GM12892 (cell line): ENCODE data around the gene BSND.

Experiments used
- DNase-seq: peaks from one replicate; pipeline ENCODE4 v3.0.0; 2011; ENCODE audit not compliant: insufficient read length
- FAIRE-seq: peaks from 2 replicates; lab custom pipeline; 2011; peaks lifted over from hg19 to GRCh38; lab: Jason Lieb, UNC
- POLR2A ChIP-seq: IDR thresholded peaks from 2 replicates; pipeline ENCODE4 v1.6.1; 2011; ENCODE audit warnings: low read depth, low read length, control low read depth
- POLR2AphosphoS5 ChIP-seq: IDR thresholded peaks from 2 replicates; pipeline ENCODE4 v1.6.1; 2011; ENCODE audit warnings: low read depth, low read length, control low read depth
- TAF1 ChIP-seq: IDR thresholded peaks from 2 replicates; pipeline ENCODE4 v1.6.1; 2011; ENCODE audit warnings: low read depth, mild to moderate bottlenecking, control low read depth, low read length, borderline replicate concordance

The BSND gene

DNA sequence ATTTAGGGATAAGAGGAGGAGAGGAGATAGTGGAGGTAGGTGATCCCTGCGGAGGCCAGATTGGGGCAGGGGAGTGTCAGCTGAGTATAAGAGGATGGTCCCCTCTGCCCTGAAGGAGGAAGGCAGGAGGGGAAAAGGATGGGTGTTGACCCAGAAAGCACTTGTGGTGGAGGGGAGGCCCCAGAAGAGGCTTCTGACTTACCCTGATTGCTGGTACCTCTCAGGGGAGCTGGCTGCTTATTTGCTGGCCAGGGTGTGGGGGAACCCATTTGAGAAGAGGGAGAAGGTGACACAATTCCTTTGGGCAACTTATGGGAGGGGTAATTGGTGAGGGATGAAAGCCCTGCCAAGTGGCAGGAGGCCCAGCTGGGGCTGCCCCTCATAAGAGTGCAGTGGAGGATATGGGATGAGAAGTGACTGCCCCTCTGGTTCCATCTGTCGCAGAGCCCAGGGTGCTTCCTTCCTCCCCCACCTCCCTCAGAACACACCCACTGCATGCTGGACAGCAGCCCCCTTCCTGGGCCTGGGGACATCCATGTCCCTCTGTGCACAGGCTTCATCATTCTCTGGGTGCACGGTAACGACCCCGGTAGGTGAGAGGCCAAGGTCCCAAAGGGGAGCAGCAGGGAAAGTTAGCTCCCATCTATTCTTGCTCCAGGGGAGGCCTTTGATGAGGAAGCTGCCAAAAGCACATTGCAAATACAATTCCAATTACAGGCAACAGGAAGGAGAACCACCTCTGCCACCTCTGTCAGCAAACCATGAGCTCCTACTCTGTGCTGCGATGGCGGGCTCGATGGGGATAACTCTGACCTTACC, 39.2 kb downstream of the BSND start:
- TF ChIP-seq POLR2A = no peak
- TF ChIP-seq TAF1 = no peak
- no peak for TF ChIP-seq POLR2AphosphoS5
- FAIRE-seq (no peak), DNase-seq (no peak)

DNA sequence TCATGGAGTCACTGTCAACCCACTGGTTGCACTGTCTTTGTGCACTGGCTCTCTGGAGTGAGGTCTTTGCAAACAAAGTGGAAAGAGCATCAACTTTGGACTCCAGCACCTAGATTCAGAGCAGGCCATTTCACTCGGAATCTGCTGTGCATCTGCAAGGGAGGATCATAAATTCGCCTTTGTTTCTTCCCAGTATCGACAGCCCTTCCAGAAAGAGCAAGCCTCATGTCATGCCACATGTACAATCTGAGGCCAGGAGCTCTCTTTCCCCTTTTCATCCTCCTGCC, 39.8 kb downstream of the BSND start:
- TF ChIP-seq POLR2A (no peak), POLR2AphosphoS5 (no peak), TAF1 (no peak)
- FAIRE-seq = no peak
- no peak for DNase-seq

DNA sequence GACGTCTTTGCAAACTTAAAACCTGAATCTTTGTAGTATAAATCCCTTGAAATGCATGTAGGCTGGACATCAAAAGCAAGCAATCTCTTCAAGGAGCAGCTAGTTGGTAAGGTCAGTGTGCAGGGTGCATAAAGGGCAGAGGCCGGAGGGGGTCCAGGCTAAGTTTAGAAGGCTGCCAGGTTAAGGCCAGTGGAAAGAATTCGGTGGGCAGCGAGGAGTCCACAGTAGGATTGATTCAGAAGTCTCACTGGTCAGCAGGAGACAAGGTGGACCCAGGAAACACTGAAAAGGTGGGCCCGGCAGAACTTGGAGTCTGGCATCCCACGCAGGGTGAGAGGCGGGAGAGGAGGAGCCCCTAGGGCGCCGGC, 40.2 kb downstream of the BSND start:
- FAIRE-seq (no peak), DNase-seq (no peak)
- TF ChIP-seq TAF1 (no peak), POLR2AphosphoS5 (no peak), POLR2A (no peak)

DNA sequence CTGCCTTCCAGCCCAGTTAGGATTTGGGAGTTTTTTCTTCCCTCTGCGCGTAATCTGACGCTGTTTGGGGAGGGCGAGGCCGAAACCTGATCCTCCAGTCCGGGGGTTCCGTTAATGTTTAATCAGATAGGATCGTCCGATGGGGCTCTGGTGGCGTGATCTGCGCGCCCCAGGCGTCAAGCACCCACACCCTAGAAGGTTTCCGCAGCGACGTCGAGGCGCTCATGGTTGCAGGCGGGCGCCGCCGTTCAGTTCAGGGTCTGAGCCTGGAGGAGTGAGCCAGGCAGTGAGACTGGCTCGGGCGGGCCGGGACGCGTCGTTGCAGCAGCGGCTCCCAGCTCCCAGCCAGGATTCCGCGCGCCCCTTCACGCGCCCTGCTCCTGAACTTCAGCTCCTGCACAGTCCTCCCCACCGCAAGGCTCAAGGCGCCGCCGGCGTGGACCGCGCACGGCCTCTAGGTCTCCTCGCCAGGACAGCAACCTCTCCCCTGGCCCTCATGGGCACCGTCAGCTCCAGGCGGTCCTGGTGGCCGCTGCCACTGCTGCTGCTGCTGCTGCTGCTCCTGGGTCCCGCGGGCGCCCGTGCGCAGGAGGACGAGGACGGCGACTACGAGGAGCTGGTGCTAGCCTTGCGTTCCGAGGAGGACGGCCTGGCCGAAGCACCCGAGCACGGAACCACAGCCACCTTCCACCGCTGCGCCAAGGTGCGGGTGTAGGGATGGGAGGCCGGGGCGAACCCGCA, 40.8 kb downstream of the BSND start, which contains the start of gene PCSK9:
PCSK9 (plus strand) TSS at position 207 of the 741 bp plus-strand sequence; CDS start at position 497, 290 bp downstream.
- no peak for FAIRE-seq
- TF ChIP-seq POLR2A (no peak), POLR2AphosphoS5 (no peak), TAF1 (no peak)
- DNase-seq = no peak

DNA sequence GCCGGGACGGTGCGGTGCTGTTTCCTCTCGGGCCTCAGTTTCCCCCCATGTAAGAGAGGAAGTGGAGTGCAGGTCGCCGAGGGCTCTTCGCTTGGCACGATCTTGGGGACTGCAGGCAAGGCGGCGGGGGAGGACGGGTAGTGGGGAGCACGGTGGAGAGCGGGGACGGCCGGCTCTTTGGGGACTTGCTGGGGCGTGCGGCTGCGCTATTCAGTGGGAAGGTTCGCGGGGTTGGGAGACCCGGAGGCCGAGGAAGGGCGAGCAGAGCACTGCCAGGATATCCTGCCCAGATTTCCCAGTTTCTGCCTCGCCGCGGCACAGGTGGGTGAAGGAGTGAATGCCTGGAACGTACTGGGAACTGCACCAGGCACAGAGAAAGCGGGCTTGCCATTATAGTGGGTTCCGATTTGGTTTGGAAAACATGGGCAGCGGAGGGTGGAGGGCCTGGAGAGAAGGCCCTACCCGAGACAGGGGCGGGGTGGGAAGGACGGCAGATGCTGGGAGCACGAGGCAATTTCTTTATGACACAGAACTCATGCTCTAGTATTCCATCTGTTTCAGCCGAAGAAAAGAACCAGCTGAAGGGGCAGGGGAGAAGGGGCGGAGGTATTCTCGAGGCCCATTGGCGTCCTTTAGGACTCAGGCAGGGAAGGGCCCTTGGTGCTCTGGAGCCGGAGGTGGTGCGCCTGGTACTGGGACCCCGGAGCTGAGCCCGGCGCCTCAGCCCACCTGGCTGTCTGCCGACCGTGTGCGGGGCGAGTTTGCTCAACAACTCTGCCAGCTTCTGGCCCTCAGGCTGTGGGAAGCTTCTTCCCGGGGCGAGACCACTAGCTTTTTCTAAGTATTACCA, 41.6 kb downstream of the BSND start:
- no peak for FAIRE-seq
- no peak for DNase-seq

DNA sequence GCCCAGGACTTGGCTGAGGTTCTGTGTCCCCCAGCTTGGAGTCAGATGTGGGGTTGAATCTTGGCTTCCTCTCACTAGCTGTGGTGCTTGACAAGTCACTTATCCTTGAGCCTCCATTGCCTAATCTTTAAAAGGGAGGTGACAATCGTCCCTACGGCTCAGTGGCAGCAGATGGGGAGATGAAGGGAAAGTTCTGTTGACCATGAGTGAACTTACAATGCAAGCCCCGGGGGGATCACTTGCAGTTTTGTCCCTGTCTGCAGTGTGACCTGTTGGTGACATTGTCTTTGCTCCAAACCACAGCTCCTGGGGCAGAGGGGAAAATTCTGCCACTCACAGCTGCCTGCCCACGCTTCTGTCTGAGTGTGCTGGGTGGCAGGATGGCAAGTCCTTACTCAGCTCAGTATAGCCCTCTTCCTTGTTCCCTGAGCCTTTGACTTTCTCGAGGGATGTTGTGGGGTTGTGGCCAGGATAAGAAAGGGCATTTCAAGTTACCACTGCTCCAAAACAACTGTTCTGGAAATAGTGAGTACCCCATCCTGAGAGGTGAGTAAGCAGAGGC, 42.3 kb downstream of the BSND start:
- no peak for FAIRE-seq
- TF ChIP-seq POLR2A (no peak), POLR2AphosphoS5 (no peak), TAF1 (no peak)

More for the DNA sequence above, 41.6 kb downstream of the BSND start:
- TF ChIP-seq TAF1 (no peak), POLR2A (no peak), POLR2AphosphoS5 (no peak)

DNA sequence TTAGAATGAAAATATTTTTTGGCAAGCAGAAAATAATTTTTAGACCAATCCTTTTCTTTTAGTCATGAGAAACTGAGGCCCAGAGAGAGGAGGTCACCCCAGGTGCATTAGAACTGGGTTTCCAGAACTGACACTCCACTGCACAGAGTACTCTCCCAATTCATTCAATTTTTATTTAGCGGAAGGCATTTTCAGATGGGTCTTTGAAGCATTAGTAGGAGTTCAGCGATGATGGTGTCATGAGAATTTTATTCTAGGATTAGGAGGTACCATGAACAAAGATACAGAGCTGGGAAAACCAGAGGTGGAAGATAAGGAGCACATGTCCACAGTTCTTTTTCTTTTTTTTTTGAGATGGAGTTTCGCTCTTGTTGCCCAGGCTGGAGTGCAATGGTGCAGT, 42.9 kb downstream of the BSND start:
- DNase-seq (no peak), FAIRE-seq (no peak)
- TF ChIP-seq TAF1 (no peak), POLR2AphosphoS5 (no peak)

More for the DNA sequence above, 42.3 kb downstream of the BSND start:
- no peak for DNase-seq

DNA sequence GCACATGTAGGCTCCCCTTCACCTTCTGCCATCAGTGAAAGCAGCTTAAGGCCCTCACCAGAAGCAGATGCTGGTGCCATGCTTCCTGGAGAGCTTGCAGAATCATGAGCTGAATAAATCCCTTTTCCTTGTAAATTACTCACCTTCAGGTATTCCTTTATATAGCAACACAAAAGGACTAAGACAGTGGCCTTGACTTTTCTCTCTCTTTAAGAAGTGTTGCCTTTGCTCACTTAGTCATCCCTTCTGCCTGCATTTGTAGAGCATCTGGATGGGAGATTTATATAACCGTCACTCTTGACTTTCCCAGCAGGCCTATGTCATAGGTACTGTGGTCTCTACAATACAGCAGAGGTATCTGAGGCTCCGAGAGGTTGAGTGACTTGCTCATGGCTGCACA, 44.3 kb downstream of the BSND start:
- FAIRE-seq (no peak), DNase-seq (no peak)
- TF ChIP-seq TAF1 = no peak
- TF ChIP-seq POLR2AphosphoS5 = no peak
- TF ChIP-seq POLR2A = no peak

DNA sequence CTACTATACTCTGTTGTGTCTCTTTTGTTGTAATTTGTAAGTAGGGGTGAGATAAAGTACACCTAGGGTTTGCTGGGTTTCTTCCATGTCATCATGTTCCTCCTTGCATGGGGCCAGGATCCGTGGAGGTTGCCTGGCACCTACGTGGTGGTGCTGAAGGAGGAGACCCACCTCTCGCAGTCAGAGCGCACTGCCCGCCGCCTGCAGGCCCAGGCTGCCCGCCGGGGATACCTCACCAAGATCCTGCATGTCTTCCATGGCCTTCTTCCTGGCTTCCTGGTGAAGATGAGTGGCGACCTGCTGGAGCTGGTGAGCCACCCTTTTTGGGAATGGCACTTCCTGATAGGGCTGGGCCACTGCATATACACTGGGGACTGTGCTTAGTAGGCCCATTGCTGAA, 45.0 kb downstream of the BSND start:
- no peak for TF ChIP-seq POLR2A
- TF ChIP-seq POLR2AphosphoS5 = no peak
- TF ChIP-seq TAF1 = no peak
- DNase-seq (no peak), FAIRE-seq (no peak)

DNA sequence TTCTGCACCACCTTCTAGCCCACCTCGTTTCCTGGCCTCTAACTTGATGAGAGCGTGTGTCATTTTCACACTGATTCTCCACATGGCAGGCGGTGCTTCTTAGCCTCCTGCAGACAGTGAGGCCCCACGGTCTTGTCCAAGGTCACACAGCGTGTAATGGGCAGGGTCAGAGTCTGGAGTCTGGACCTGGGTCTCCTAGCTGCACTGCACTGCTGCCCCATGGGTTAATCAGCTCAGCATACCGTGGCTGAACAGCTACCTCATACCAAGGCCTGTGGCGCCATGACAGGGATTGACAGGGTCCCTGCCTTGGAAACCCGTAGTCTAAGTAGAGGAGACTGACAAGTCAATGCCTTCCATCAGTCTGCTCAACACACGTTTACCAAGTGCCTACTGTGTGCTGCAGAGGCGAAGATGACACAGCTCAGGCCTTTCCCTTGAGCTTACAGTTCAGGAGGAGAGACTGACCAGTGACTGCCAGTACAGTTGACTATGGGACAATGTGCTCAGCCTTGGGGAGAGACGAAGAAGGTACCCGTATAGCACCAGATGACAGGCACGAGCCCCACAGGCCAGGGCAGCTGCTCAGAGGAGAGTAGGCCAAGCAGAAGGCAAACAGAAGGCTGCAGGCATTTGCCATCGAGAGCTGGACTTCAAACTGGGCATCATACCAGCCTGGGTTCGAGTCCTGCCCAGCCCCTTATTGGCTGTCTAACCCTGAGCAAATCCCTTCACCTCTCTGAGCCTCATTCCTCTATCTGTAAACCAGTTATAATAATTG, 46.1 kb downstream of the BSND start:
- TF ChIP-seq POLR2A = no peak
- TF ChIP-seq POLR2AphosphoS5 = no peak
- no peak for TF ChIP-seq TAF1

DNA sequence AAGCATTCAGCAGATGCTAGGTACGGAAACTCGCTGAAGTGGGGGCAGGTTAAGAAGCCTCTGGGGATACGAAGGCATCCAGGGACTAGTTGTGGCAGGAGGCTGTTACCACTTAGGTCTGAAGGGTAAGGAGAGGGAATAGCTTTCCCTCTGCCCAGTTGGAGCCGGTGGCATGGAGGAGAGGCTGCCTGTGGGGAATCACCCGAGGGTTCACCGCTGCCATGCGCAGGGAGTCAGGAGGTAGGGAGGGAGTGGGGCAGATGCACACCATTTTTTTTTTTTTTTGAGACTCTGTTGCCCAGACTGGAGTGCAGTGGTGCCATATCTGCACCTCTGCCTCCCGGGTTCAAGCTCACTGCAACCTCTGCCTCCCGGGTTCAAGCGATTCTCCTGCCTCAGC, 46.7 kb downstream of the BSND start:
- FAIRE-seq (no peak), DNase-seq (no peak)
- TF ChIP-seq POLR2AphosphoS5 (no peak), TAF1 (no peak), POLR2A (no peak)

More for the DNA sequence above, 46.1 kb downstream of the BSND start:
- no peak for FAIRE-seq
- no peak for DNase-seq
